Fibroblast of pulmonary artery (primary cell): ENCODE results near the gene TVP23C.
"Not testable (repeated sequence)": the region's sequence is repeated elsewhere in the genome, so short reads cannot be mapped to it uniquely, and the experiment has no call there.

ENCODE experiments used
- DNase-seq: peaks from one replicate; pipeline ENCODE4 v3.0.0-alpha.2; 2010; ENCODE audit warnings: low read depth
- H3K4me3 ChIP-seq: replicated peaks from 2 replicates; pipeline ENCODE4 v1.5.1; 2011; ENCODE audit warnings: low read depth, mild to moderate bottlenecking, control low read depth, low read length, moderate library complexity
- TF ChIP-seq, protein P1 (sequence below): IDR thresholded peaks from 2 replicates; pipeline ENCODE4 v1.5.1; 2011; ENCODE audit warnings: mild to moderate bottlenecking, control low read depth, low read length, inconsistent platforms; ENCODE audit errors: missing control alignments

The TVP23C gene

DNA sequence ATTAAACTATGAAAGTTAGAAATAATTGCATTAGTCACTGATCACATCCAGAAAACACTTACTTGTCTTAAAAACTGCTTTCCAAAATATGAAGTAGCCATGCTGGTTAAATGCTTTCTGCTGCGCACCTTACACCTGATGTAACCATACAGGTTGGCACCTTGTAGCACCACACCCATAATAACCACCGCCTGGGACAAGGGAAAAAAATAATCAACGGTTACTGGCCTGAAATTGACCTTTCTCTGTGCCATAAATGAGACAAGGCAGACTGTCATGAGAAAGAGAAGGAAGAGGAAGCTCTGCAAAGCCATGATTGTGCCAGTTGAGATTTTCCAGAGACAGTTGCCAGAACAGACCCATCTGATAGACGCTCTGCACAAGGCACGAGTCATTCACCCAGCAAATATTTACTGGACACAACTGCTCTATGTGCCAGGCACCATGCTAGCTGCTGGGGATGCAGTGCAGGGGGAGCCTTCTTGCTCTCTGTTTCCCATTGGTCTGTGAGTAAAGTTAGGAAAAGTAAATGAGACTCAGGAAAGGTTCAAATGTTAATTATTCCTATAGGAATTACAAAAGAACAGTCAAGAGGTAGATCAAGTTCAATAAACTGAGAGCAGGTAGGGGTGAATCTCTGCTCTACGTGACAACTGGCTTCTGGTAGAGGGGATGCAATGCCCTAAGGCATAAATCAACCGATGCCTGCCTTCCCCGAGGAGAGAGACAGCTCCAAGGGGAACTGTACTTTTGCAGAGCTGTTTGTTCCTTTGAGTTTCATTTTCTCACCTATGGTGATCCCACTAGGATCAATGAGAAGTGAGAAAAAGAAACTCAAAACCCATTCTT, 22.7 kb downstream of the TVP23C start:
- not testable (repeated sequence) for DNase-seq, H3K4me3 ChIP-seq

DNA sequence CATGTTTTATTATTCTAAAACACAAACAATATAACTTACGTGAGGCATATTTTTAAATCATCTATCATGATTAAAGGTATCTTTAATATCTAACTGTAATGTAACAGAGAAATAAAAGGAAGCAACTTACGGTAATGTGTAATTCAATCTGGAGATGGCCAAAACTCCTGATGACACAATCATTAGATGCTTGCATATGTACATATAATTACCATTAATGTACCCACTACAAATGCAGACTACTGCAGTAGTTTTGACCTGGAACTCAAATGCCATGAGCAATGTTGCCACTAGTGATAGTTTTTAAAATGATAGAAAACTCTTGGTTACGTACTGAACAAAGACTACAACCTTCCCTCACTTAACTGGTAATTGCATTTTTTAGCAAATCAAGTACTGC, 30.2 kb downstream of the TVP23C start:
- not testable (repeated sequence) for DNase-seq, H3K4me3 ChIP-seq

DNA sequence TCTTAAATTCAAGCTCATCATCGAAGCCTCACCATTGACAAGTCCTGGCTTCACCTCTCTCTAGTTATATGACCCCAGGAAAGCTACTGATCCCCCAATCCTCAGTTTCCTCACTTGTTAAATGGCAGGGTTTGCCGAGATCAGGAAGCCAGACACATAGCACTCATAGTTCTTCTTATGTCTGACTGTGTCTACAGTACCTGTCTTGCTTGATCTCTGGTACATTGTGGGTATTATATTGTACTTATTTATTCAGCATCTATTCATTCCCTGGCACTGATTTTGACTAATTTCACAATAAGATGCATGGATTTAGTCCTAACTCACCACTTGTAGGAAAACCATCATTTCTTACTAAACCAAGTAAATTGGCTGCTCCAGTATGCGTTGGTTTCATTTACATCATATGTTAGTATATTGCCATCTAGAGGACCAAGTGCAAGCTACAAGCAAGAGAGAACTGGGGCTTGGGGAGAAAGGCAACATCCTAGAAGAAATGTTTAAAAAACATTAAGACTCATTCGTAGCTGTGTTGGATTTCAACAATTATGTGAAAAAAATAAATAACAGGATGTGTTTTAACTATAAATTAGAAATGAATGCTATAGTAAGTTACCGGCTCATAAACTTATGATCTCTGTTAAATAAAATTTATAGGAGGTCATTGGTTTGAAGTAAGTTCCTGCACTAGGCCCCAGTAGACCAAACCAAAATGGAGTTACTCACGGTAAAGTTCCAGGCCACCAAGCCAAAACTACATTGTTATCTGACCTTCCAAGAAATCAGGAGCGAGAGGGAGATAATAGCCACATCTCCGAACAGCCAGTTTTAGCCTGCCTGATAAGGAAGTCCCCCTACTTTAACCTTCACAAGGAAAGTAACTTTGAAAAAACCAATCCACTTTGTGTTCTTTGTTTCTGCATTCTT, 36.7 kb downstream of the TVP23C start:
- peak; percentile 88 for DNase-seq
- TF ChIP-seq, protein P1, sequence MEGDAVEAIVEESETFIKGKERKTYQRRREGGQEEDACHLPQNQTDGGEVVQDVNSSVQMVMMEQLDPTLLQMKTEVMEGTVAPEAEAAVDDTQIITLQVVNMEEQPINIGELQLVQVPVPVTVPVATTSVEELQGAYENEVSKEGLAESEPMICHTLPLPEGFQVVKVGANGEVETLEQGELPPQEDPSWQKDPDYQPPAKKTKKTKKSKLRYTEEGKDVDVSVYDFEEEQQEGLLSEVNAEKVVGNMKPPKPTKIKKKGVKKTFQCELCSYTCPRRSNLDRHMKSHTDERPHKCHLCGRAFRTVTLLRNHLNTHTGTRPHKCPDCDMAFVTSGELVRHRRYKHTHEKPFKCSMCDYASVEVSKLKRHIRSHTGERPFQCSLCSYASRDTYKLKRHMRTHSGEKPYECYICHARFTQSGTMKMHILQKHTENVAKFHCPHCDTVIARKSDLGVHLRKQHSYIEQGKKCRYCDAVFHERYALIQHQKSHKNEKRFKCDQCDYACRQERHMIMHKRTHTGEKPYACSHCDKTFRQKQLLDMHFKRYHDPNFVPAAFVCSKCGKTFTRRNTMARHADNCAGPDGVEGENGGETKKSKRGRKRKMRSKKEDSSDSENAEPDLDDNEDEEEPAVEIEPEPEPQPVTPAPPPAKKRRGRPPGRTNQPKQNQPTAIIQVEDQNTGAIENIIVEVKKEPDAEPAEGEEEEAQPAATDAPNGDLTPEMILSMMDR: peak; percentile 51
- not testable (repeated sequence) for H3K4me3 ChIP-seq

DNA sequence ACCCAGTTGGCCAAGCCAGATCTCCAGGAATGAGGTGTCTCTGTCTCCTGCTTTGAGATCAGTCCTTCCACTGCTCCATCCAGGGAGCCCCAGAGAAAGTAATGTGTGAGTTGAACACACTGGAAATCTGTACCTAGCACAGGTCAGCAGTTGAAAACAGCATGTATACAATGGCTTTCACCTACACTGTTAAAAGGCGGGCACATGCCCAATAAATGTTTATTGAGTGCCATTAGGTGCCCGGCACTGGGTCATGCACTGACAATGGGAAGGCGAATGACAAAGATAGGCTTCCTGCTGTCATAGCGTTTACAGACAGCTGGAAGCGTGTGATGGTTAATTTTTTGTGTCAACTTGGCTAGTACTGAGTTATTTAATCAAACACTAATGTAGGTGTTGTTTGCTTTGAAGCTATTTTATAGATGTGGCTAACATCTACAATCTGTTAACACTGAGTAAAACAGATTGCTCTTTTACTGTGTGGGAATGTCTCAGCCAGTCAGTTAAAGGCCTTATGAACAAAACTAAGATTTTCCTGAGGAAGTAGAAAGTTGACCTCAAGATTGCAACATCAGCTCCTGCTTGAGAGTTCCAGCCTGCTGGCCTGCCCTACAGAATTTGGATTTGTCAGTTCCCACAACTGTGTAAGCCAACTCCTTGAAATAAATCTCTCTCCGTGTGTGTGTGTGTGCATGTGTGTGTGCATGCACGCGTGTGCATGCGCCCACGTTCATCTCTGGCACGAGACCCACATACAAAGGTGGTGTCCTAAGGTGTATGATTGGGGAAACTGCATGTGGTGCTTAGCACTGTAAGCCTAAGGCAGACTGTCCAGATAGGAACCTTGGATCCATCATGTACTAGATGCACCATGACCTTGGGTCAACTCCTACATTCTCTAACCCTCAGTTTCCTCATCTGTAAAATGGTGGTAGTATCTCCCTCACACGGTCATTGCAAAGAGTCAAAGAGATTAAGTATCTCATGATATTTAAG, 38.0 kb downstream of the TVP23C start:
- not testable (repeated sequence) for H3K4me3 ChIP-seq
- peak; percentile 75 for DNase-seq

DNA sequence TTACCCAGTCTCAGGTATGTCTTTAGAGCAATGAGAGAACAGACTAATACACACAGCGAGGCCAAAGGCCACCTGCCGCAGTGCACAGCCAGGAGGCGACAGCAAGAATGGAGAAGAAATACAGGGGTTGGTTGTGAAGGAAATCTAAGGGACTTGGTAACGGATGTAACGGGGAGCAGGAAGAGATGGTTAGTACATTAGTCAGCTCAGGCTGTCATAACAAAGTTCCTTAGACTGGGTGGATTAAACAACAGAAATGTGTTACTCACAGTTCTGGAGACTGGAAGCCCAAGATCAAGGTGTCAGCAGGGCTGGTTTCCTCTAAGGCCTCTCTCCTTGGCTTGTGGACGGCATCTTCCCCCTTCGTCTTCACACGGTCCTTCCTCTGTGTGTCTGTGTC, 47.1 kb downstream of the TVP23C start:
- no peak overlapping the region for H3K4me3 ChIP-seq
- peak; percentile 45 for DNase-seq
- TF ChIP-seq, protein P1: no peak

DNA sequence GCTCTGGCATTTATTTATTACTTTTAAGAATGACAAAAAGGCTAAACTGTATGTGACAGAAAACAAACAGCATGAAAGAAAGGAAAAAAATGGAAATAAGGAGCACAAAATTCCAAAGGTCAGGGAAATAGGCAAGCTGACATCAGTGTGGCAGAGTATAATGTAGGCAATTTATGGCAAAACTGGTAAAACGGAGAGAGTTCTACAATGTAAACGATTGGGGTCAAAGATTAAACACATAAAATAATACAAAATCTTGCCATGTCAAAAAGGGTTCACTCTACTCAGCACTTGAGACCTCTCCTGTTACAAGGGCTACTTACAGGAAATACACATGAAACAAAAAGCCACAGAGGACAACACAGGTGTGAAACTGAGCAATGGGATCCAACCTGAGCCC, 48.8 kb downstream of the TVP23C start:
- no peak overlapping the region for H3K4me3 ChIP-seq
- no peak for DNase-seq
- TF ChIP-seq, protein P1: no peak

DNA sequence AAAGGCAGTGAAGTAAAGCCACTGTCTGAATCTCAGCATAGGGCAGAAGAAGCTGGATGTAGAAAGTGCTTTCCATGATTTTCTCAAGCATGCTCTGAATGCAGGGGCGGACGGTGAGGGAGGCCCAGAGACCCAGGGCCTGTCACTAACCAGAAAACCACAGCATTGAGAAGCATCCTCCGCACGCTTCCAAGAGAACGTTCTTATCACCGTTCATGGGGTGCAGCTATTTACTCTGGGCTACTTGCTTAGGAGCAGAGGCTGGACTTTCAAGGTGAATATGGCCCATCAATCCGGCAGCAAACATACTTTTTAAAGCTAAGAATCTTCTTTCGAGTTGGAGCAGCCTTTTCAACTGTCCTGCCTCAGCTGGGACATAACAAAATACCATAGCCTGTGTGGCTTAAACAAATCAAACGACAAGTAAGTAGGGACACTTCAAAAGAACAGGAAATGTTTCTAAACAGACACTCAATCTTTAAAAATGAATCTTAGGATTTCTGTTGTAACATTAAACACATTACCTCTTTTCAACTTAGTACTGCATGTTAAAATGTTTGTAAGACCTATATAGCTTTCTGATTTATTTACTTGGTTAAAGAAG, 49.3 kb downstream of the TVP23C start:
- TF ChIP-seq, protein P1: no peak
- no peak overlapping the region for H3K4me3 ChIP-seq
- no peak for DNase-seq
